PC-9 (cell line): ENCODE measurements around the gene MSI2.

ENCODE experiments used
- CTCF ChIP-seq: fragments of 200-600 bp; sonication (generic); conservative IDR thresholded peaks from 2 replicates; pipeline ENCODE4 v1.6.1; 2017; ENCODE audit warnings: mixed run types, antibody characterized with exemption, mild to moderate bottlenecking, moderate library complexity
- EZH2 ChIP-seq: fragments of 200-600 bp; sonication (generic); IDR thresholded peaks from 2 replicates; pipeline ENCODE4 v1.8.0; 2017; ENCODE audit warnings: antibody characterized with exemption, low read depth

DNA sequence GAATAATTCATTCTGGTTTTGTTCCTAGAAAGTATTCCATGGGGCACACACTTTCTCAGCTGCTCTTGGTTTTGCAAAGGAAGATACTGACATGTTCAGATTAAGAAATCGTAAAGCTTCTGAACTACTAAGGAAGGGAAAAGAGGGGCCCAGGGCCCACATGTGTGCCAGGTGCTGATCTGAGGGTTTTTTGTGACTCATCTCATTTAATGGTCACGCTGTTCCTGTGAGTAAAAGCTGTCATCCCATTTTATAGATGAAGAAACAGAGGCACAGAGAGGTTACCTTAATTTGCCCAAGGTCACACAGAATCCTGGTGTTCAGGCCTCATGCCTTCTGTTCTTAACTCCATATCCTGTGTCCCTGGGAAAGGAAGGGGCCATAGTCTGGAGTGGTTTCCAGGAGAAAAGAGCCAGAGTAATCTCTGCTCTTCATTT lies 113.2 kb downstream of the MSI2 start:
- TF ChIP-seq EZH2 (no peak), CTCF (no peak)
